ENCODE results near the gene ADAT1. TPM values are rescaled to one million over a fixed set of nuclear protein-coding genes. Genes with fewer than 3 reads are reported as not detected.
A peak's percentile ranks its signal among the peaks of the same experiment; 100 is the strongest.

Gene ADAT1, protein sequence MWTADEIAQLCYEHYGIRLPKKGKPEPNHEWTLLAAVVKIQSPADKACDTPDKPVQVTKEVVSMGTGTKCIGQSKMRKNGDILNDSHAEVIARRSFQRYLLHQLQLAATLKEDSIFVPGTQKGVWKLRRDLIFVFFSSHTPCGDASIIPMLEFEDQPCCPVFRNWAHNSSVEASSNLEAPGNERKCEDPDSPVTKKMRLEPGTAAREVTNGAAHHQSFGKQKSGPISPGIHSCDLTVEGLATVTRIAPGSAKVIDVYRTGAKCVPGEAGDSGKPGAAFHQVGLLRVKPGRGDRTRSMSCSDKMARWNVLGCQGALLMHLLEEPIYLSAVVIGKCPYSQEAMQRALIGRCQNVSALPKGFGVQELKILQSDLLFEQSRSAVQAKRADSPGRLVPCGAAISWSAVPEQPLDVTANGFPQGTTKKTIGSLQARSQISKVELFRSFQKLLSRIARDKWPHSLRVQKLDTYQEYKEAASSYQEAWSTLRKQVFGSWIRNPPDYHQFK
- polyA plus RNA-seq, result 31.7 TPM
- long read RNA-seq, donor 1, result 0 reads
- long read RNA-seq, donor 2, partial matches to known transcripts, result 0 of 3 reads
- long read RNA-seq, donor 2, other reads (novel, unspliced or antisense), result 0 of 3 reads
- long read RNA-seq, donor 3, result 0 reads
- long read RNA-seq, donor 4, result 0 reads
- long read RNA-seq, donor 5, partial matches to known transcripts, result 0 of 2 reads
- long read RNA-seq, donor 5, other reads (novel, unspliced or antisense), result 0 of 2 reads
- long read RNA-seq, donor 6, result 0 reads
- long read RNA-seq, donor 7, result 0 reads
- long read RNA-seq, donor 8, partial matches to known transcripts, result 0 of 1 reads
- long read RNA-seq, donor 8, other reads (novel, unspliced or antisense), result 0 of 1 reads
- long read RNA-seq, donor 9, result 0 reads
- long read RNA-seq, donor 10, partial matches to known transcripts, result 0 of 2 reads
- long read RNA-seq, donor 10, other reads (novel, unspliced or antisense), result 0 of 2 reads
- long read RNA-seq, donor 11, partial matches to known transcripts, result 0 of 2 reads
- long read RNA-seq, donor 11, other reads (novel, unspliced or antisense), result 0 of 2 reads

DNA sequence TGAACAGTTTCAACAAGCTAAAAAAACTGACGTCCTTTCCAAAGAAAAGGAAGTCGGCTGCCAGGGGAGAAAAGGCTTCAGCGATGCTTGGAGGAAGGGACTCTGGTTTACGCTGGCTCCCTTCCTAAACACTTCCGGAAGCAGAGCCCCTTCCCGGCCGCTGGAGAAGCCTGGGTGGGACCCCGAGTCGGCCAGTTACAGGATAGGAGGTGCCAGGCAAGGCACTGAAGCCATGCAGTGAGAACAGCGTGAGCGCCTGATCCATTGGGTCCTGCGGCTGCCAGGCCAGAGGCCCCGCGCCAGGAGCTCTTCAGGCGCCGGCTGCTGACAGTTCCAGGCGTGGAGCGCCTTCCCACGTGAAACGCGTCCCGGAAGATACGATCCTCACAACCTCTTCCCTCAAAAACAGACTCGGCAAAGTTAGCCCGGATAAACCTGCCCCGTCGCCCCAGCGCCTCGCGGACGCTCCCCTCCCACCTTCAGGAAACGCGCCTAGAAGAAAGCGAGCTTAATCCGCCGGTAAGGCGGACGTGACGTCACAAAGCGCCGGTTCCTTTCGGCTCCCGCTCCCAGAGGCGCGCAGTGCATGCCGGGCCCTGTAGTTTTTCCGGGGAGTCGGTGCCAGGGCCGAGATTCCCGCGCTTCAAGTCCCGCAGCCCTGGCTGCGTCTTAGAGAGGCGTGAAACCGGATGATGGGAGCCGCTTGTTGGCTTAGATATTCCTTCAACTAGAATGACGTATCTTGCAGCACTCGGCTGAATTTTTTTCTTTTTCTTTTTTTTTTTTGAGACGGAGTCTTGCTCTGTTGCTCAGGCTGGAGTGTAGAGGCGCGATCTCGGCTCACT is at the start of gene ADAT1:
Gene ADAT1, minus strand, starts transcription at position 521 of the 845 bp plus-strand sequence. CDS start 2,482 bp downstream, outside the sequence.
- H3K4me3 ChIP-seq (ENCODE audit: low read length), result peak within 1 kb of the TSS; percentile 84
- H3K27me3 ChIP-seq (ENCODE audit: control insufficient read depth, insufficient read depth, low read length), result no peaks in the 10 kb centered on the region
- peaks cover 42% of the 10 kb centered on the region for H3K36me3 ChIP-seq (ENCODE audit: control insufficient read depth, insufficient read depth, low read length)
- no peaks in the 10 kb centered on the region for H3K4me1 ChIP-seq (ENCODE audit: control insufficient read depth, insufficient read depth, low read length)
- H3K27ac ChIP-seq (ENCODE audit: low read length), result peak within 1 kb of the TSS; percentile 91
- 0% methylated on average over 5 of the region's 62 CpGs for WGBS (ENCODE audit: insufficient coverage, low lambda C conversion rate)
- DNase-seq, result peak; percentile 97 to 99
- H3K9me3 ChIP-seq (ENCODE audit: control insufficient read depth, low read depth, low read length), result peaks cover 2% of the 10 kb centered on the region

DNA sequence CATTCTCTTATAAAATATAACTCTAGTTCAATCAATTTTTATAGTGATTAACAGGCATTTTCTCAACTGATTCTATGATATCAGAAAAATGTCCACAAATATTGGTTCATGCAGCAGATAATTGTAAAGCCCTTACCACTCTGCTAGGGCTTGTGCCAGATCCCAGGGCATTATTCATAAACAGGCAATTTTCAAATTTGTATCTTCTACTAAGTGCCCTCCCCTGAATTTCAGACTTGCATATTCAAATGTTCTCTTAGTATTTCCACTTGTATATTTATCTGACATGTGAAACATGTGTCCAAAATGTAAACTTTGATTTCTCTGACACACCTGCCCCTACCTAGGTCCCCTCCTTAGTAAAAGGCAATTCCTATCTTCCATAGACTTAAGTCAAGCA is 44.4 kb upstream of the ADAT1 start:
- Histone ChIP-seq H3K36me3 (ENCODE audit: control insufficient read depth, insufficient read depth, low read length) (no peaks in the 10 kb centered on the region), H3K27me3 (ENCODE audit: control insufficient read depth, insufficient read depth, low read length) (no peaks in the 10 kb centered on the region), H3K4me1 (ENCODE audit: control insufficient read depth, insufficient read depth, low read length) (no peaks in the 10 kb centered on the region), H3K9me3 (ENCODE audit: control insufficient read depth, low read depth, low read length) (no peaks in the 10 kb centered on the region), H3K4me3 (ENCODE audit: low read length) (no peak overlapping the region), H3K27ac (ENCODE audit: low read length) (no peak overlapping the region)
- no peak for DNase-seq

DNA sequence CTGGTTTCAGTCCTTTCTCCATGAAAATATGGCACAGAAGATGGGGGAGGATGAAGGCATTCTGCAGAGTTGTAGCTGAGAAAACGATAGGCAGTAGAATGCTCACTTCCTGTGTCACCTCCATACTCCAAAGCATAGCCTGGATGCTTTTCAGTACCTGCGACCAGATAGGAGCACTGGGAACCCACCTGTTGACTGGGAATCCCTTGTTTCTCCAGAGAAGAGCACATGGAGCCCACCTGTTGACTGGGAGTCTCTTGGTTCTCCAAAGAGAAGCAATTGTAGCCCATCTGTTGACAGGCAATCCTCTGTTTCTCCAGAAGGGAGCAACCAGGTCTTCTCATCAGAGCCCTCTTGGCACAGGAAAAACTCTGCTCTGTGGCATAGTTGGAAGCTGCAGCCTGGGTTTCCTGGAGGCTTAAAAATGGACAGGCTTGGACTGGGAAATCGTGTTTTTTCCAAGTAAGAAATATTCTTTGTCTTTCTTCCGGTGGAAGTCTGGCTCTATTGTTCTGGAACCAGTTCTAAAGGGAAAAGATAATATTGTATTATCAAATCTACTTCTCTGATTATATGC is 37.7 kb upstream of the ADAT1 start:
- H3K27ac ChIP-seq (ENCODE audit: low read length), result no peak overlapping the region
- H3K27me3 ChIP-seq (ENCODE audit: control insufficient read depth, insufficient read depth, low read length), result no peaks in the 10 kb centered on the region
- H3K4me1 ChIP-seq (ENCODE audit: control insufficient read depth, insufficient read depth, low read length), result no peaks in the 10 kb centered on the region
- no CpG with 5 or more reads among the region's 4 CpGs for WGBS (ENCODE audit: insufficient coverage, low lambda C conversion rate)
- peaks cover 31% of the 10 kb centered on the region for H3K36me3 ChIP-seq (ENCODE audit: control insufficient read depth, insufficient read depth, low read length)
- no peak overlapping the region for H3K4me3 ChIP-seq (ENCODE audit: low read length)
- no peak for DNase-seq
- no peaks in the 10 kb centered on the region for H3K9me3 ChIP-seq (ENCODE audit: control insufficient read depth, low read depth, low read length)

DNA sequence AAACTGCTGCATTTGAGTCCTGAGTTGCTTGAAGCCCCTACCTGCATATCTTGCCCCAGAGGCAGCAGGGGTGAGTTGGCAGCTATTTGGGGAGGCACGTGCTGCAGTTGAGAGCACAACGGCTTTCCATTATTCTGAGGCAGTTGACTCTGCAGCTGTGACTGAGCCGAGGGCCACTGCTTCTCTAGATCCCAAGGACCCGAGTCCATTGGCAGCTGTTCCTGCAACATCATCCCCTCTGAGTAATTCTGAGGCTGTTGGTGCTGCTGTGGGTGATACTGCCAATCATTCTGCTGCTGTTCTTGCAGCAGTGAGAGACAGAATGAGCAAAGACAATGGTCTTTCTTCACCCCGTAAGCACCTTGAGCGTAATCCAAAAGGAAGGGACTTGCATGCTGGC is 37.2 kb upstream of the ADAT1 start:
- H3K36me3 ChIP-seq (ENCODE audit: control insufficient read depth, insufficient read depth, low read length), result peaks cover 36% of the 10 kb centered on the region
- no peaks in the 10 kb centered on the region for H3K9me3 ChIP-seq (ENCODE audit: control insufficient read depth, low read depth, low read length)
- WGBS (ENCODE audit: insufficient coverage, low lambda C conversion rate), result no CpG with 5 or more reads among the region's 6 CpGs
- no peak for DNase-seq
- no peak overlapping the region for H3K27ac ChIP-seq (ENCODE audit: low read length)
- no peak overlapping the region for H3K4me3 ChIP-seq (ENCODE audit: low read length)
- H3K27me3 ChIP-seq (ENCODE audit: control insufficient read depth, insufficient read depth, low read length), result no peaks in the 10 kb centered on the region
- H3K4me1 ChIP-seq (ENCODE audit: control insufficient read depth, insufficient read depth, low read length), result no peaks in the 10 kb centered on the region

DNA sequence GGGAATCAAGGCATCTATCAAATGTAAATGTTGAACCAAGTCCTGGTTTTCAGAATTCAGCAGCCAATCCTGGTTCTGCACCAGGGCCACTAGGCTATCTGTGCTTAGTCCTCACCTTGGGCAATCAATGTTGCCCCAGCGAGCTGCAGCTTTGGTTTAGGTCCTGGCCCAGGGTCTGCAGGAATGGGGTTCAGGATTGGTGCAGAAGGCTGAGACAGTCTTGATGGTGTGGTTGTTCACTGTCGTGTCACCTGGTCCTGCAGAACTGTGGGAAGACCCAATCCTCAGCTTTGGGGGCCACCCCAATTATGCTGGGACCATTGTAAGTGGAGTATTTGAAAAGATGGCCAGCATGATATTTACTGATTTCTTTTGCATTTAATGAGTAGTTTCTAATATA is 35.1 kb upstream of the ADAT1 start:
- Histone ChIP-seq H3K4me3 (ENCODE audit: low read length) (no peak overlapping the region), H3K36me3 (ENCODE audit: control insufficient read depth, insufficient read depth, low read length) (peaks cover 44% of the 10 kb centered on the region), H3K4me1 (ENCODE audit: control insufficient read depth, insufficient read depth, low read length) (no peaks in the 10 kb centered on the region), H3K9me3 (ENCODE audit: control insufficient read depth, low read depth, low read length) (no peaks in the 10 kb centered on the region), H3K27ac (ENCODE audit: low read length) (no peak overlapping the region), H3K27me3 (ENCODE audit: control insufficient read depth, insufficient read depth, low read length) (no peaks in the 10 kb centered on the region)
- no CpG with 5 or more reads among the region's 2 CpGs for WGBS (ENCODE audit: insufficient coverage, low lambda C conversion rate)
- DNase-seq, result no peak

DNA sequence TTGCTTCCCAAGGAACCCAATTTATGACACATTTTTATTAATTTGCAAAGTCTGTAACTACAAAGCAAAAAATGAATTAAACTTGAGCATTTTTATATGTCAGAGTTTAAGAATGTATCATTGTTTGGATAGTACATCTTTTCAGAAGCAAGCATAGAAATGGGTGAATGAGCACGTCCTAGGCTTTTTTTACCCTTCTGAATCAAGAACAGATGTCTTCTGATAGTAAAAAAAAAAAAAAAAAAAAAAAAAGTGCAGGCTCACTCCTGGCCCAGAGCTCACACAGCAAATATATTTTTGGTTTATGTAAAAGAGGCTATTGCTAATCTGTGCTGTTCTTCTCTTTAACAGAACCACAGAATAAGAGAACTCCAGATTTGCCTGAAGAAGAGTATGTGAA is 30.8 kb upstream of the ADAT1 start:
- Histone ChIP-seq H3K9me3 (ENCODE audit: control insufficient read depth, low read depth, low read length) (no peaks in the 10 kb centered on the region), H3K27ac (ENCODE audit: low read length) (no peak overlapping the region), H3K27me3 (ENCODE audit: control insufficient read depth, insufficient read depth, low read length) (no peaks in the 10 kb centered on the region), H3K4me1 (ENCODE audit: control insufficient read depth, insufficient read depth, low read length) (peaks cover 4% of the 10 kb centered on the region), H3K36me3 (ENCODE audit: control insufficient read depth, insufficient read depth, low read length) (peaks cover 39% of the 10 kb centered on the region), H3K4me3 (ENCODE audit: low read length) (no peak overlapping the region)
- no peak for DNase-seq
- no CpG with 5 or more reads among the region's 1 CpG for WGBS (ENCODE audit: insufficient coverage, low lambda C conversion rate)

DNA sequence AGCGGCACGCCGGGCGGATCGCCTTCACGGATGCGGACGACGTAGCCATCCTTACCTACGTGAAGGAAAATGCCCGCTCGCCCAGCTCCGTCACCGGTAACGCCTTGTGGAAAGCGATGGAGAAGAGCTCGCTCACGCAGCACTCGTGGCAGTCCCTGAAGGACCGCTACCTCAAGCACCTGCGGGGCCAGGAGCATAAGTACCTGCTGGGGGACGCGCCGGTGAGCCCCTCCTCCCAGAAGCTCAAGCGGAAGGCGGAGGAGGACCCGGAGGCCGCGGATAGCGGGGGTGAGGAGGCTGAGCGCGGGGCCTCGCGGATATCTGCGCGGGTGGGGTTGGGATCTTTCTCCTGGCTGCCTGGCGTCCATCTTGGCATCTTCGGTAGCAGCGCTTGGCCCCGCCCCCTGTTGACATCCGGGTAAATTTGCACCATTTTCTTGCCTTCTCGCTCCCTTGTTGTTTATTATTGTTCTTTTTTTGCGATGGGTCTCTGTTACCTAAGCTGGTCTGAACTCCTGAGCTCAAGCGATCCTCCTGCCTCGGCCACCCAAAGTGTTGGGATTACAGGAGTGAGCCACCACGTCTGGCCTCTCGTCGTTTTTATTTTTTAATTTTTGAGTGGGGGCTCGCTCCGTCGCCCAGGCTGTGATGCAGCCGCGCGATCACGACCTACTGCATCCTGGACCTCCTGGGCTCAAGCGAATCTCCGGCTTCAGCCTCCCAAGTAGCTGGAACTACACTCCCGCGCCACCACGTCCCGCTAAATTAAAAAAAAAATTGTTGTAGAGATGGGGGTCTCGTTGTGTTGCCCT is 25.4 kb upstream of the ADAT1 start:
- peaks cover 16% of the 10 kb centered on the region for H3K4me1 ChIP-seq (ENCODE audit: control insufficient read depth, insufficient read depth, low read length)

DNA sequence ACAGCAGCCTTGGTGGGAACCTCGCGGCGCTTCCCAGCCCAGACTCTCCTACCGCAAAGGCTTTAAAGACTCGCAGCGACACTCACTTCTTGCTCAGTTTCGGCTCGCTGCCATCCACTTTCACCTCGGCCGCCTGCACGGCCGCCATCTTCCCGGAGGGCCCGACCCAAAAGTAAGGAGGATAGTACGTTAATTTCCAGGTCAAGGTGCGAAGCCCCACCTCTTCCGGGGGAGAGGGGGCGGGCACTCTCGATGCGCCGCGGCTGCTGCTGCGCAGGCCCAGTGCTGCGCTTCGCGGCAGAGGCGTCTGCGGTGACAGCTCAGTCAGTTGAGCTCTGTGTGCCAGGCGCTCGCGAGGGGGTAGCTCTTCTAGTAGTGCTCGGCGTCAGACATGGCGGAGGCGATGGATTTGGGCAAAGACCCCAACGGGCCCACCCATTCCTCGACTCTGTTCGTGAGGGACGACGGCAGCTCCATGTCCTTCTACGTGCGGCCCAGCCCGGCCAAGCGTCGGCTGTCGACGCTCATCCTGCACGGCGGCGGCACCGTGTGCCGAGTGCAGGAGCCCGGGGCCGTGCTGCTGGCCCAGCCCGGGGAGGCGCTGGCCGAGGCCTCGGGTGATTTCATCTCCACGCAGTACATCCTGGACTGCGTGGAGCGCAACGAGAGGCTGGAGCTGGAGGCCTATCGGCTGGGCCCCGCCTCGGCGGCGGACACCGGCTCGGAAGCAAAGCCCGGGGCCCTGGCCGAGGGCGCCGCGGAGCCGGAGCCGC is 24.6 kb upstream of the ADAT1 start, which contains the start of the genes KARS1 and TERF2IP:
Gene KARS1, minus strand, starts transcription at position 174 of the 773 bp plus-strand sequence. Its CDS starts 26 bp downstream, at position 148.
Gene TERF2IP, plus strand, starts transcription at position 282 of the 773 bp plus-strand sequence. Its CDS starts 110 bp downstream, at position 392.
- Histone ChIP-seq H3K27me3 (ENCODE audit: control insufficient read depth, insufficient read depth, low read length) (no peaks in the 10 kb centered on the region), H3K36me3 (ENCODE audit: control insufficient read depth, insufficient read depth, low read length) (peaks cover 23% of the 10 kb centered on the region), H3K9me3 (ENCODE audit: control insufficient read depth, low read depth, low read length) (no peaks in the 10 kb centered on the region), H3K4me1 (ENCODE audit: control insufficient read depth, insufficient read depth, low read length) (peaks cover 16% of the 10 kb centered on the region), H3K27ac (ENCODE audit: low read length) (peak within 1 kb of the TSS; percentile 87), H3K4me3 (ENCODE audit: low read length) (peak within 1 kb of the TSS; percentile 88)
- WGBS (ENCODE audit: insufficient coverage, low lambda C conversion rate), result no CpG with 5 or more reads among the region's 76 CpGs
- DNase-seq, result peak; percentile 95 to 97

More for the DNA sequence above, 25.4 kb upstream of the ADAT1 start:
- H3K4me3 ChIP-seq (ENCODE audit: low read length), result peak overlapping the region; percentile 88
- no peaks in the 10 kb centered on the region for H3K9me3 ChIP-seq (ENCODE audit: control insufficient read depth, low read depth, low read length)
- DNase-seq, result peak; percentile 78 to 88
- no CpG with 5 or more reads among the region's 62 CpGs for WGBS (ENCODE audit: insufficient coverage, low lambda C conversion rate)
- H3K27ac ChIP-seq (ENCODE audit: low read length), result peak overlapping the region; percentile 87
- H3K27me3 ChIP-seq (ENCODE audit: control insufficient read depth, insufficient read depth, low read length), result no peaks in the 10 kb centered on the region
- H3K36me3 ChIP-seq (ENCODE audit: control insufficient read depth, insufficient read depth, low read length), result peaks cover 19% of the 10 kb centered on the region
